Activated CD8-positive, alpha-beta memory T cell treated with anti-CD3 and anti-CD28 coated beads for 24 hours (primary cell): Measurements from ENCODE around the gene CNDP1.

Experiments used
- DNase-seq: peaks from one replicate; pipeline ENCODE4 v3.0.0-alpha.2; 2020

The CNDP1 gene

GRCh38 chr18:74507097-74507881, 27.0 kb upstream of the CNDP1 start:
- no peak for DNase-seq

- DNase-seq = no peak
Observed at GRCh38 chr18:74507927-74508326, 26.4 kb upstream of the CNDP1 start.

DNA sequence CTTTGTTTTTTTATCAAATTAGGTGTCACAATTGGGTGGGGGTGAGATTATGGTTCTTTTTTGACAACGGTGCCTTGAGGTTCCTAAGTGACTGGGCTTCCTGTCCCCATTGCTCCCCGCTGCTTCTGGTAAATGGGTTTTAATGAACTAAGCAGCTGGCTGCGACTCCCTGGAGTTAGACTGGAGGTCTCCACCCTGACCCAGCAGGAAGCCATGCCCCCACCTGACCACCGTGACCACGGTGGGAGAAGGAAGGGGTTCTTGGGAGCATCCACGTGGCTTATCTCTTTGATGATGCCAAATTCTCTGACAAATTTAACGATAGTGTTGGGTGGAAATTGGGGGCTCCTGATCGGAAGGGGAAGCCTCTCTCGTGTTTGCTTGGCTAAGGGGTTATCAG, 25.9 kb upstream of the CNDP1 start:
- DNase-seq = no peak

DNA sequence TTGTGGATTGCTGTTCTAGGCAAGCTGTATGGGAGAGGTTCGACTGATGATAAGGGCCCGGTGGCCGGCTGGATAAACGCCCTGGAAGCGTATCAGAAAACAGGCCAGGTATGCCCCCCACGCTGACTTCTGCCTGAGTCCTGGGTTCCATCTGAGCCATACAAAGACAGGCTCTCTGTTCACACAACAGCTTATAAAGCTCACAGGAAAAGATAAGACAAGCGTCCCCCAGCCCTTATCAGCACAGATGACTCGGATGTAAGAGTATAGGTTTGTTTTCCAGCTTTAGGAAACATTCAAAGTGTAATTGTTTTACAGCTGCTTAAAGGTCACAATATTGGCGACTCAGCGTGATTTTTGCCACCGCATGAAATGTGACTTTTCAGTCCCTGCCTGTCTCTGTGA, 25.5 kb upstream of the CNDP1 start:
- no peak for DNase-seq

DNA sequence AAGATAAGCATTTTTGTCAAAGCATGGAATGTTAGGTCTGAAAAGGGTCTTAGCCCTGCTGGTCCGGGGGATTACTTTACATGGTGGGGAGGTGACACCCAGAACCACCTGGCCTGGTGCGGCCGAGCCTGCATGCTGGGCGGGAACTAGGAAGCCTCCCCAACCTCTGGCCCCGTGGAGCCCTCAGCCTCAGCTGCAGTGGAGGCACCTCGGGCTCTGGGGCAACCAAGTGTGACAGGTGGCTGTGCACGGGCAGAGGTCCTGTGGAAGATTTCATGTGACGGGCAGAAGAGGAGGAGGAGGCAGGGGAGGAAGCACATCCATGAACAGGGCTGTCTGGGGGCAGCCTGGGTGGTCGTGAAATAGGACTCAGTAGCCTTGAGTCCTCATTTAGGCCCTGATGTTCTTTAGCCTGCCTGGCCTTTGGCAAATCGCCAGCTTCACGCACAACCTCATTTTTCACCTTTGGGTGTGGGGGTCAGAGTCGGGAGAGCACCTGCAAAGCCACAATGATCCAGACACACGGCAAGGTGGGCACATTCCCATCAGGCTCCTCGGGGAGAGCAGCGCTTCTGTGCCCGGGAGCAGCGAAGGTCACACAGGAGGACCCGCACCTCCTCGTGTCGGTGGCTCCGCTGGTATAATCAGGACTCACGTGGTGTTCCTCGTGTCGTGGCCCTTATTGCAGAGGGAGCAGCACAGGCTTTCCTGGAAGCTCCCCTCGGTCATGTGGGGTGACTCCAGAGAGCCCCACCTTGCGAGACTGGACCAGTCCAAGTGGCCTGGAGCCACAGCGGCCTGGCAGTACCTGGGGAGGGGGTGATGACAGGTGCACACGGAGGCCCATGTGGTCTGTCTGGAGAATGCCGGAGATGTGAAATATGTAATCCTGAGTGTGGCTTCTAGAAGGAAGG, 24.2 kb upstream of the CNDP1 start:
- no peak for DNase-seq

DNA sequence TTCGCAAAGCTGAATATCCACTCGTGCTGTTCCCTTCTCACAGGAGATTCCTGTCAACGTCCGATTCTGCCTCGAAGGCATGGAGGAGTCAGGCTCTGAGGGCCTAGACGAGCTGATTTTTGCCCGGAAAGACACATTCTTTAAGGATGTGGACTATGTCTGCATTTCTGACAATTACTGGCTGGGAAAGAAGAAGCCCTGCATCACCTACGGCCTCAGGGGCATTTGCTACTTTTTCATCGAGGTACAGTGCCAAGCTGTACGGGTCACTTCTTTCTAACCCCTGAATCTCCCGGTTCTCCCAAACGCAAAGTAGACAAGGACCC, 23.6 kb upstream of the CNDP1 start:
- DNase-seq = no peak

DNA sequence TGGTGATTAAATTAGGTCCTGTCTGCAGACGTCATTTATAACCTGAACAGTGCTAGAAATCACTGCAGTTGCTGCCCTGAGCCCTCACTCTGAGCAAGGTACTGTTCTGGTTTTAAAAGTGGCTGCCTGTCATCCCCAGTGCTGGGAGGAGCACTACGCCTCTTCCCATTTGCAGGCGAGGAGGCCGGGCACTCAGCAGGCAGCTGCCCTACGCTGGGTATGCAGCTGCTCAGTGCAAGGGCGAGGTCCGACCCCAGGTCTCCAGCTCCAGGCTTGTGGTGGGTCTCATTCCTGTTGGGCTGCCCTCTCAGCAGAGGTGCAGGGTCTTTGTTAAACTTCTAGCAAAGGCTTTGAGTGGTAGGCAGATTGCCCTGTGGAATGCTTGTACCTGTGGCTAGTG, 22.5 kb upstream of the CNDP1 start:
- no peak for DNase-seq

DNA sequence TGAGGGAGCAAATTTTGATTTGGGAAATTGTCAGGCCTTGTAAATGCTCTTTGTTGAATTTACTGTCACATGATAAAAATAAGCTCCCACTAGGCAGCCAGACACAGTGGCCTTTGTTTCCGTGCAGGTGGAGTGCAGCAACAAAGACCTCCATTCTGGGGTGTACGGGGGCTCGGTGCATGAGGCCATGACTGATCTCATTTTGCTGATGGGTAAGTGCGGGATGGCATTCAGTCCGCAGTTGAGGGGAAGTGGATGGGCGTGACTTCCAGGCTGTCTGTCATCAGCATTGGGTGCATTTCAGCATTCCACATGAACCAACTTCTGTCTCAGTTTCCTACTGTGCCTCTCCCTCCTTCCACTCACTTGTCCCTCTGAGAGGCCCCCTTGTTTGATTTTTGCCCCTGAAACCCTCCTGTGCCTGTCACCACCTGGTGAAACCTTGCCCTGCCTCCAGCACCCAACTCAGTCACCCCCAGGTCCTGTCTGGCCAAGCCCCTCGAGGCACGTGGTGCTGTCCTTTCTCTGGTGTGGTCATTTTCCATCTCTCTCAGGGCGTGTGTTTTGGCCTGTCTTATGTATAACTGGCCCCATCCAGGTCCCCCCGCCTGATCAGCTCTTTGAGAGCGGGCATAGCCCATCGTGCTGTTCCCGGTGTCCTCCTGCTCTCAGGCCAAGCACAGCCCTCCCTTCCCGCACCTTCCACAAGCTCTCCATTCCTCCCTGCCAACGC, 21.8 kb upstream of the CNDP1 start:
- DNase-seq = no peak

- DNase-seq = peak; percentile 47
Observed at GRCh38 chr18:74513149-74513882, 21.0 kb upstream of the CNDP1 start.

GRCh38 chr18:74513883-74514205, 20.5 kb upstream of the CNDP1 start:
- peak; percentile 40 for DNase-seq

- peak; percentile 44 for DNase-seq
Observed at GRCh38 chr18:74514860-74515495, 19.3 kb upstream of the CNDP1 start.

- DNase-seq = peak; percentile 45
Observed at GRCh38 chr18:74515620-74516231, 18.6 kb upstream of the CNDP1 start.

DNA sequence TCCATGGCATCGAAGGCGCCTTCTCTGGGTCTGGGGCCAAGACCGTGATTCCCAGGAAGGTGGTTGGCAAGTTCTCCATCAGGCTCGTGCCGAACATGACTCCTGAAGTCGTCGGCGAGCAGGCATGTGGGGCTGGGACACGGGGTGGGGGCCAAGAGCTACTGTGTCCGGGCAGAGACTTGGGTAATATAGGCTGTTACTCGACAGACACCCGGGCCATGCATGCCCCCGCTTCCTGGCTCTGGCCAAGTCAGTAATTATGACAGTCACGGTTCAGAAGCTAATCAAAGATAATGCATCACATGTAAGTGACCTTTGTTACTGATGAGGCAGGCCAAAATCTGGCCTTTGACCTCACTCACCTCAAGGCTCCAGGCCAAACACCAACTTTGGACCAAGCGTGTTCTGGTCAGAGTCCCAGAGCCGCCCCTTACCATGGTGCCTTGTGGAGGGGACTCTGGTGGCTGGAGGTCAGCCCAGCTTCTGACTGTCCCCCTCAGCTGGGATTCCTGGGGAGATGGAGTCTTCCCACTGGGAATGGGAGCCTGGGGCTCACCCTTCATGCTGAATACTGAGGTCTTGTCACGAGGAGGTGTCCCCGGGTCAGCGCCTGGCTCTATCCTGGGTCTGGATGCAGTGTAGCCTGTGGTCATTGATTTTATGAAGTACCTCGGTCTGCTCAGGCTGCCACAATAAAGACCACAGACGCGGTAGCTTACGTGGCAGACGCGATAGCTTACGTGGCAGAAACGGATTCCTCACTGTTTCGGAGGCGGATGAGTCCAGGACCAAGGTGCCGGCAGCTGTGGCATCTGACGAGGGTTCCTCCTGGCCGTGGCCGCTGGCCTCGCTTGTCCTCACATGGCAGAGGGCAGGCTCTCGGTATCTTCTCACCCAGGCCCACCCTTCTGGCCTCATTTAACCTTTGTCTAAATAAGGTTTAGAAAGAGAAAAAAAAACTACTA, 17.7 kb upstream of the CNDP1 start:
- no peak for DNase-seq

GRCh38 chr18:74517236-74517630, 17.1 kb upstream of the CNDP1 start:
- DNase-seq = no peak

- no peak for DNase-seq
Observed at GRCh38 chr18:74518456-74519295, 15.6 kb upstream of the CNDP1 start.

DNA sequence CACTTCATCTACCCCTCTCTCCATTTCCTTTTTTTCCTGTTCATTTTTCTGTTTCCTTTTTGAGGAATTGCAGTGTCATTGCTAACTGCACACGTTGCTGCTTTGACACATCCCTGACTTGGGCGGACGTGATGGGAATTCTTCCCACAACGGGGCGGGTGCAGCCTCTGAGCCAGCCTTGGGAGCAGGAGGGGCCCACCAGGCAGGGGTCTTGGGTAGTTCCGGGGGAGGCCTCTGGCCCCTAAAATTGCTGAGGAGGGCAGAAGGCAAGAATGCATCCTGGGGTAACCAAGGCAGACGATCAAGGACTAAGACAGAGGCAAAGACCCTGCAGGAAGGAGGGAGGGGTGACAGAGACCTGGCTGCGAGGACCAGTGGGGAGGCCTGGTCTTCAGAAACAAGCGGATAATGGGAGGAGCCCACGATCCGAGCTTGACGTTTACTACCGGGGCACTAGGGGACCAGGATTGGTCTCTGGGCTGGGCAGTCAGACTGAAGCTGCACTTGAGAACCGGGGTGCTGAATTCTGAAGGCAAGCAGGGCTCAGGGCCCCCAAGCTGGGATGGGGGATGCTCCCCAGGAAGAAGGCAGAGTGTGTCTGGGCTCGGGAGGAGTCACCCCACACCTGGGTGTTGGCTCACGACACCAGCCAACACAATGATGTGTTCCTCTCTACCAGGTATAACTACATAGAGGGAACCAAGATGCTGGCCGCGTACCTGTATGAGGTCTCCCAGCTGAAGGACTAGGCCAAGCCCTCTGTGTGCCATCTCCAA, 14.8 kb upstream of the CNDP1 start:
- no peak for DNase-seq

DNA sequence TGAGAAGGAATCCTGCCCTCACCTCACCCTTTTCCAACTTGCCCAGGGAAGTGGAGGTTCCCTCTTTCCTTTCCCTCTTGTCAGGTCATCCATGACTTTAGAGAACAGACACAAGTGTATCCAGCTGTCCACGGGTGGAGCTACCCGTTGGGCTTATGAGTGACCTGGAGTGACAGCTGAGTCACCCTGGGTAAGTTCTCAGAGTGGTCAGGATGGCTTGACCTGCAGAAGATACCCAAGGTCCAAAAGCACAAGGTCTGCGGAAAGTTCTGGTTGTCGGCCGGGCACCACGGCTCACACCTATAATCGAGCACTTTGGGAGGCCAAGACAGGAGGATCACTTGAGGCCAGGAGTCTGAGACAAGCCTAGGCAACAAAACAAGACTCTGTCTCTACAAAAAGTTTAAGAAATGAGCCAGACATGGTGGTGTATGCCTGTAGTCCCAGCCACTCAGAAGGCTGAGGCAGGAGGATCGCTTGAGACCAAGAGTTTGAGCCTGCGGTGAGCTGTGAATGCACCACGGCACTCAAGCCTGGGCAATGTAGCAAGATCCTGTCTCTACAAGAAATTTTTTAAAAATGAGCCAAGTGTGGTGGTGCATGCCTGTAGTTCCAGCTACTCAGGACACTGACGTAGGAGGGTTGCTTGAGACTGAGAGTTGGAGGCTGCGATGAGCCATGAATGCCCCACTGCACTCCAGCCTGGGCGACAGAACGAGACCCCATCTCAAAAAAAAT, 14.0 kb upstream of the CNDP1 start:
- no peak for DNase-seq

GRCh38 chr18:74521068-74521725, 13.1 kb upstream of the CNDP1 start:
- no peak for DNase-seq
